ENCODE measurements around the gene DNLZ.

The DNLZ gene

DNA sequence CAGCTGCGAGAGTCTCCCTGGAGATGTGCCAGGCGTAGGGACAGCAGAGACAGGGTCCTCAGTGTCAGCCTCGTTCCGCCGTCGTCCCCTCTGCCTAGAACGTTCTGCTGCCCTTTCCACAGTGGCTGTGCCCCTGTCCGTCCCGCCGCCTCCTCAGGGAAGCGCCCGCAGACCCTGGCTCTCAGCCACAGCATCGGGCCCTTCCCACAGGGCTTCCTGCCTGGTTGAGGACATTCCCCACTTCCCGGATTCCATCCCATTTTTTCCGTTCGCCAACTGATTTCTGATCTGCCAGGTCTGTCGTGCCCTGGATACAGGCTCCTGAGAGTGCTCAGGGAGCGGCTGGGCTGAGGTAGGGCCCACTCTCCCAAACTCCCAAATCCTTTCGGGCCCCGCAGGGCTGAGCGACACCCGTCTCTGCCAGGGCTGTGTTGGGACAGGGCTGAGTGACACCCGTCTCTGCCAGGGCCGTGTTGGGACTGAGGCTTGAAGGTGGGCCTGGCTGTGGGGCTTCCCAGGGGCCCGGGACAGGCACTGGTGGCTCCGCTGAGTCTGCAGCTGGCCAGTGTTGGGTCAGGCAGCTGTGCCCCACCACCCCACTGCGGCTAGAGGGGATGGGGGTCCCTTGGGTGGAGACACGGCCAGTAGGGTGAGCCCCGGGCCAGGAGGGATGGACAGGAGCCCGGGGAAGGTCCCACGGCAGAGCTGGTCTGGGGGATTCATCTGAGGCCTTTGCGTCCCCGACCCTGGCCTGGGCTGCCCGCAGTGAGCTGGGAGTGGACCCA lies 15.9 kb downstream of the DNLZ start:
- Histone ChIP-seq H3K4ac (ENCODE audit: low read depth in 1 of 2, low read length in 2 of 2) (no peak overlapping the region), H3K9ac (ENCODE audit: low read length) (no peak overlapping the region), H2BK120ac (ENCODE audit: low read depth, low read length) (no peak overlapping the region), H3K36me3 (ENCODE audit: control insufficient read depth in 1 of 2, insufficient read depth in 2 of 2, low read depth in 1 of 2, low read length in 2 of 2) (peaks cover 7 to 63% of the 10 kb centered on the region in 2 experiments), H3K9me3 (ENCODE audit: control insufficient read depth, low read length) (no peaks in the 10 kb centered on the region), H3K27ac (ENCODE audit: low read length, poor library complexity, severe bottlenecking) (no peak overlapping the region), H3K18ac (ENCODE audit: low read depth in 1 of 2, low read length in 2 of 2) (no peak overlapping the region), H3K14ac (ENCODE audit: low read length in 2 of 2) (no peak overlapping the region), H4K91ac (ENCODE audit: low read length) (peak overlapping the region; percentile 6), H2AFZ (ENCODE audit: low read depth, low read length) (no peak overlapping the region), H3K4me2 (ENCODE audit: low read length, poor library complexity, severe bottlenecking) (no peak overlapping the region), H3K4me1 (ENCODE audit: control insufficient read depth, insufficient read depth, low read depth, low read length) (peaks cover 42% of the 10 kb centered on the region), H3K27me3 (ENCODE audit: control insufficient read depth in 1 of 2, insufficient read depth in 1 of 2, low read length in 2 of 2) (no peaks in the 10 kb centered on the region), H3K23ac (ENCODE audit: low read length in 2 of 2) (no peak overlapping the region), H2BK5ac (ENCODE audit: low read depth, low read length, poor library complexity, severe bottlenecking) (no peak overlapping the region), H4K8ac (ENCODE audit: low read length) (no peak overlapping the region), H3K79me1 (replicated peaks; ENCODE audit: low read length, poor library complexity, severe bottlenecking) (no peaks in the 10 kb centered on the region), H2BK12ac (ENCODE audit: low read length in 2 of 2) (no peak overlapping the region), H2BK15ac (ENCODE audit: low read depth, poor library complexity, severe bottlenecking) (no peak overlapping the region), H2AK5ac (ENCODE audit: low read length, severe bottlenecking) (no peak overlapping the region), H3K4me3 (ENCODE audit: insufficient read depth in 1 of 2, low read depth in 1 of 2, low read length in 2 of 2) (no peak overlapping the region)
- DNase-seq = no peak
- WGBS = 87% methylated on average over 33 of the region's 34 CpGs

DNA sequence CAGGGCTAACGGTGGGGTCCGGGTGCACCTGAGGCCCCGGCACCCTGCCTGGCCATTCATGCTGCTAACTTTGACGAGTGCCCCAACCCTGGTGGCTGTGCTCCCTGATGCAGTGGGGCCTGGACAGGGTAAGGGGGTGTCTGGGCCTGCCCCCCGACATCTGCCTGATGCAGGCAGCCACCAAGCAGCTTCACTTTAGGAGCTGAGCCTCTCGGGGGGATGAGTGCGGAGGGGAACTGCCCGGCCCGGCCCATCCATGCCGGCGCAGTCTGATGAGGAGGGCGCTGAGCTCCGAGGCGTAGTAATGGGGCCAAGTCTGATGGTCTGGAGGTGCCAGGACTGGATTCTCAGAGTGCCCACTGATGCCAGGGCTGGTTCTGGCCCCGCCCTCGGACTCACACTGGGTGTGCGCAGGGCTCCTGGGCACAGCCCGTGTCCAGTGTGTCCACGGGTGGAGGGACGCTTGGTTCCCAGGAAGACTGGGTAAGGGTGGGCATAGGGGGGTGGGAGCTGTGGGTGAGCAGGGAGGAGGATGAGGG lies 16.5 kb downstream of the DNLZ start:
- H4K8ac ChIP-seq (ENCODE audit: low read length) = peak overlapping the region; percentile 15
- H3K18ac ChIP-seq (ENCODE audit: low read depth in 1 of 2, low read length in 2 of 2) = no peak overlapping the region
- no peak overlapping the region for H2AFZ ChIP-seq (ENCODE audit: low read depth, low read length)
- peak overlapping the region; percentile 36 for H4K91ac ChIP-seq (ENCODE audit: low read length)
- no peaks in the 10 kb centered on the region for H3K9me3 ChIP-seq (ENCODE audit: control insufficient read depth, low read length)
- no peak overlapping the region for H2BK120ac ChIP-seq (ENCODE audit: low read depth, low read length)
- no peak overlapping the region for H2BK15ac ChIP-seq (ENCODE audit: low read depth, poor library complexity, severe bottlenecking)
- H3K79me1 ChIP-seq (replicated peaks; ENCODE audit: low read length, poor library complexity, severe bottlenecking) = no peaks in the 10 kb centered on the region
- H3K4me1 ChIP-seq (ENCODE audit: control insufficient read depth, insufficient read depth, low read depth, low read length) = peaks cover 48% of the 10 kb centered on the region
- H3K36me3 ChIP-seq (ENCODE audit: control insufficient read depth in 1 of 2, insufficient read depth in 2 of 2, low read depth in 1 of 2, low read length in 2 of 2) = peaks cover 7 to 62% of the 10 kb centered on the region in 2 experiments
- no peaks in the 10 kb centered on the region for H3K27me3 ChIP-seq (ENCODE audit: control insufficient read depth in 1 of 2, insufficient read depth in 1 of 2, low read length in 2 of 2)
- no peak overlapping the region for H3K14ac ChIP-seq (ENCODE audit: low read length in 2 of 2)
- WGBS = 96% methylated on average over 20 of the region's 20 CpGs
- no peak overlapping the region for H3K4me2 ChIP-seq (ENCODE audit: low read length, poor library complexity, severe bottlenecking)
- no peak overlapping the region for H3K4ac ChIP-seq (ENCODE audit: low read depth in 1 of 2, low read length in 2 of 2)
- peak overlapping the region; percentile 74 for H3K9ac ChIP-seq (ENCODE audit: low read length)
- no peak overlapping the region for H3K4me3 ChIP-seq (ENCODE audit: insufficient read depth in 1 of 2, low read depth in 1 of 2, low read length in 2 of 2)
- H2BK5ac ChIP-seq (ENCODE audit: low read depth, low read length, poor library complexity, severe bottlenecking) = no peak overlapping the region
- no peak overlapping the region for H2BK12ac ChIP-seq (ENCODE audit: low read length in 2 of 2)
- H2AK5ac ChIP-seq (ENCODE audit: low read length, severe bottlenecking) = no peak overlapping the region
- DNase-seq = no peak
- H3K27ac ChIP-seq (ENCODE audit: low read length, poor library complexity, severe bottlenecking) = no peak overlapping the region
- no peak overlapping the region for H3K23ac ChIP-seq (ENCODE audit: low read length in 2 of 2)

DNA sequence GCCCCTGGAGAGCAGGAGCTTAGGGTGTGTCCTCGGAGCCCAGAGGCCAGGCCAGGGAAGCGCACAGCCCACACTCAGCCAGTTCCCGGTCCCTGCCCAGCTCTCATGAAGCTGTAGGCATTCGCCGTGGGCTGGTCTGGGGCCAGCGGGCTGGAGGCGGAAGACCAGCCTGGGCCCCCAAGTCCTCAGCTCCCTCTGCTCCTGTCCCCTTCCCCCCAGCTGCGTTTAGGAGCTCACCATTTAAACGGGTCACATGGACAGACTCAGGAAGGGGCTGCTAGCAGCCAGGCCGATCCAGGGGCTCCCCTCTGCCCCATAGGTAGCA lies 17.4 kb downstream of the DNLZ start:
- 76% methylated on average over 10 of the region's 10 CpGs for WGBS

DNA sequence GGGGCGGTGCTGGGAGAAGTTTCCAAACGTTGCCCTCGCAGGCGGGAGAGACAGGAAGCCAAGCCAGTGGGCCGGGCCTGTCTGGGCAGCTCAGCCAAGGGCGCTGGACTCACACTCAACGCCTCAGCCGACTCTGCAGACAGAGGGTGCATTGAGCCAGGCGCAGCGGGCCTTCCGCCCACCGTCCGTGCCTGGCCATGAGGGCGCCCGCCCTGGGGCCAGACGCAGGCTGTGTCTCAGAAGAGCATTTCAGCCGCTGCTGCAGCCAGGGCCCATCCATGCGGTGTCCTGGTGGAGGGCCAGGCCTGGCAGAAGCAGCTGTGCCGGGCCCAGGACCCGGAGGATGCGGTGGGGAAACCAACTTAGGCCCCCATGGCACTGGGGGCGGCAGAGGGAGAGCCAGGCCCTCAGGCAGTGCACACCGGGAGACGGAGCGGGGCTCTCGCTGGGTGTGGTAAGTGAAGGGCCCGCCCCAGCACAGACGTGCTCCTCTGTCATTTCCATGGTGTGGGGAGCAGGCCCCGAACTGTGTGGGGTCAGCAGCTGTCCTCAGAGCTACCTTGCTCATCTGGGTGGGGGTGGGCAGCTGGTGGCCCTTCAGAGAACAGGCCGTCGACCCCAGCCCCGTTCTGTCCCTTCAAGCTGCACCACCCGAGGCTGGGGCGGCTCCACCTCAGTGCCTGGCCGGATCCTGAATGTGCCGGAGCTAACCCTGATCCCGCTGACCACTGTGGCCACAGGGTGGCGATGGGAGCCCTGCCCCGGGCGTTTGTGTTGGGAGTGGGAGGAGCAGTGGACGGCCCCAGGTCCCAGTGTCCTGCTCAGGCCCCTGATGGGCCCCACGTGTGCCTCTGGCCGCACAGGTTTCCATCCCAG lies 18.0 kb downstream of the DNLZ start:
- H3K4me3 ChIP-seq (ENCODE audit: insufficient read depth in 1 of 2, low read depth in 1 of 2, low read length in 2 of 2) = peak overlapping the region in 1 of 2 experiments; percentile 66

More for the DNA sequence above, 17.4 kb downstream of the DNLZ start:
- H3K27me3 ChIP-seq (ENCODE audit: control insufficient read depth in 1 of 2, insufficient read depth in 1 of 2, low read length in 2 of 2) = no peaks in the 10 kb centered on the region
- H4K8ac ChIP-seq (ENCODE audit: low read length) = no peak overlapping the region
- no peaks in the 10 kb centered on the region for H3K9me3 ChIP-seq (ENCODE audit: control insufficient read depth, low read length)
- no peaks in the 10 kb centered on the region for H3K79me1 ChIP-seq (replicated peaks; ENCODE audit: low read length, poor library complexity, severe bottlenecking)
- no peak overlapping the region for H2AK5ac ChIP-seq (ENCODE audit: low read length, severe bottlenecking)
- H2BK12ac ChIP-seq (ENCODE audit: low read length in 2 of 2) = no peak overlapping the region
- H2BK120ac ChIP-seq (ENCODE audit: low read depth, low read length) = no peak overlapping the region
- H3K4me3 ChIP-seq (ENCODE audit: insufficient read depth in 1 of 2, low read depth in 1 of 2, low read length in 2 of 2) = peak overlapping the region in 1 of 2 experiments; percentile 66
- H3K4me2 ChIP-seq (ENCODE audit: low read length, poor library complexity, severe bottlenecking) = no peak overlapping the region
- DNase-seq = no peak
- H3K27ac ChIP-seq (ENCODE audit: low read length, poor library complexity, severe bottlenecking) = no peak overlapping the region
- H3K36me3 ChIP-seq (ENCODE audit: control insufficient read depth in 1 of 2, insufficient read depth in 2 of 2, low read depth in 1 of 2, low read length in 2 of 2) = peaks cover 14 to 67% of the 10 kb centered on the region in 2 experiments
- peaks cover 54% of the 10 kb centered on the region for H3K4me1 ChIP-seq (ENCODE audit: control insufficient read depth, insufficient read depth, low read depth, low read length)
- peak overlapping the region; percentile 74 for H3K9ac ChIP-seq (ENCODE audit: low read length)
- no peak overlapping the region for H2AFZ ChIP-seq (ENCODE audit: low read depth, low read length)
- H3K4ac ChIP-seq (ENCODE audit: low read depth in 1 of 2, low read length in 2 of 2) = no peak overlapping the region
- H3K18ac ChIP-seq (ENCODE audit: low read depth in 1 of 2, low read length in 2 of 2) = no peak overlapping the region
- peak overlapping the region; percentile 1 for H4K91ac ChIP-seq (ENCODE audit: low read length)
- no peak overlapping the region for H2BK15ac ChIP-seq (ENCODE audit: low read depth, poor library complexity, severe bottlenecking)
- no peak overlapping the region for H3K23ac ChIP-seq (ENCODE audit: low read length in 2 of 2)
- H3K14ac ChIP-seq (ENCODE audit: low read length in 2 of 2) = peak overlapping the region in 1 of 2 experiments; percentile 1
- H2BK5ac ChIP-seq (ENCODE audit: low read depth, low read length, poor library complexity, severe bottlenecking) = no peak overlapping the region

More for the DNA sequence above, 18.0 kb downstream of the DNLZ start:
- peak overlapping the region; percentile 24 to 32 for H3K4ac ChIP-seq (ENCODE audit: low read depth in 1 of 2, low read length in 2 of 2)
- H3K27me3 ChIP-seq (ENCODE audit: control insufficient read depth in 1 of 2, insufficient read depth in 1 of 2, low read length in 2 of 2) = no peaks in the 10 kb centered on the region
- 68% methylated on average over 43 of the region's 43 CpGs for WGBS
- H3K18ac ChIP-seq (ENCODE audit: low read depth in 1 of 2, low read length in 2 of 2) = peak overlapping the region in 1 of 2 experiments; percentile 25
- H2AK5ac ChIP-seq (ENCODE audit: low read length, severe bottlenecking) = no peak overlapping the region
- no peak overlapping the region for H4K91ac ChIP-seq (ENCODE audit: low read length)
- H3K9ac ChIP-seq (ENCODE audit: low read length) = peak overlapping the region; percentile 74
- peaks cover 19 to 70% of the 10 kb centered on the region in 2 experiments for H3K36me3 ChIP-seq (ENCODE audit: control insufficient read depth in 1 of 2, insufficient read depth in 2 of 2, low read depth in 1 of 2, low read length in 2 of 2)
- H2BK120ac ChIP-seq (ENCODE audit: low read depth, low read length) = no peak overlapping the region
- no peaks in the 10 kb centered on the region for H3K9me3 ChIP-seq (ENCODE audit: control insufficient read depth, low read length)
- H3K4me1 ChIP-seq (ENCODE audit: control insufficient read depth, insufficient read depth, low read depth, low read length) = peaks cover 53% of the 10 kb centered on the region
- no peak overlapping the region for H3K4me2 ChIP-seq (ENCODE audit: low read length, poor library complexity, severe bottlenecking)
- H3K14ac ChIP-seq (ENCODE audit: low read length in 2 of 2) = peak overlapping the region in 1 of 2 experiments; percentile 31
- no peak overlapping the region for H2AFZ ChIP-seq (ENCODE audit: low read depth, low read length)
- H3K23ac ChIP-seq (ENCODE audit: low read length in 2 of 2) = peak overlapping the region in 1 of 2 experiments; percentile 23
- no peak overlapping the region for H2BK12ac ChIP-seq (ENCODE audit: low read length in 2 of 2)
- H4K8ac ChIP-seq (ENCODE audit: low read length) = peak overlapping the region; percentile 63
- no peak overlapping the region for H2BK5ac ChIP-seq (ENCODE audit: low read depth, low read length, poor library complexity, severe bottlenecking)
- H3K79me1 ChIP-seq (replicated peaks; ENCODE audit: low read length, poor library complexity, severe bottlenecking) = peaks cover 4% of the 10 kb centered on the region
- peak overlapping the region; percentile 7 for H2BK15ac ChIP-seq (ENCODE audit: low read depth, poor library complexity, severe bottlenecking)
- H3K27ac ChIP-seq (ENCODE audit: low read length, poor library complexity, severe bottlenecking) = no peak overlapping the region
- DNase-seq = peak; percentile 69

Measured in mesenchymal stem cell (in vitro differentiated cells and primary cell).